Activated naive CD8-positive, alpha-beta T cell treated with anti-CD3 and anti-CD28 coated beads for 36 hours (primary cell): ENCODE measurements around the gene NRGN. TPM values are rescaled to one million over a fixed set of nuclear protein-coding genes. Genes with fewer than 3 reads are reported as not detected.

Experiments used
- DNase-seq: peaks from one replicate; pipeline ENCODE4 v3.0.0; 2021
- H3K27ac Mint-ChIP-seq: one replicate; pipeline ENCODE4 v1.8.0; 2022; ENCODE audit warnings: mild to moderate bottlenecking, moderate library complexity, mixed read lengths
- H3K27me3 Mint-ChIP-seq: one replicate; pipeline ENCODE4 v1.8.0; 2022; ENCODE audit warnings: mild to moderate bottlenecking, mixed read lengths
- H3K36me3 Mint-ChIP-seq: one replicate; pipeline ENCODE4 v1.8.0; 2021; ENCODE audit warnings: mild to moderate bottlenecking, mixed read lengths
- H3K4me1 Mint-ChIP-seq: one replicate; pipeline ENCODE4 v1.8.0; 2021; ENCODE audit warnings: mixed read lengths
- H3K4me3 Mint-ChIP-seq: one replicate; pipeline ENCODE4 v1.8.0; 2022; ENCODE audit warnings: mild to moderate bottlenecking, moderate library complexity, mixed read lengths
- H3K9me3 Mint-ChIP-seq: one replicate; pipeline ENCODE4 v1.8.0; 2022; ENCODE audit warnings: mixed read lengths
- total RNA-seq, 2 experiments: library from RNA; stranded (reverse); gene quantifications; one replicate each; pipeline ENCODE4 v1.2.3, GENCODE V29; 2021

NRGN gene
- total RNA-seq, 2 experiments from 2014 or later: 7.8 to 8.1 TPM

GRCh38 chr11:124728134-124728533 lies 11.6 kb upstream of the NRGN start:
- no peaks in the 10 kb centered on the region for H3K36me3 Mint-ChIP-seq
- no peaks in the 10 kb centered on the region for H3K9me3 Mint-ChIP-seq
- peaks cover 14% of the 10 kb centered on the region for H3K4me1 Mint-ChIP-seq
- no peak overlapping the region for H3K27ac Mint-ChIP-seq
- no peak overlapping the region for H3K4me3 Mint-ChIP-seq
- no peak for DNase-seq
- H3K27me3 Mint-ChIP-seq: peaks cover 15% of the 10 kb centered on the region

- H3K4me3 Mint-ChIP-seq: no peak overlapping the region
Observed at GRCh38 chr11:124729571-124729970, 10.2 kb upstream of the NRGN start.

GRCh38 chr11:124732230-124732629 lies 7.5 kb upstream of the NRGN start:
- Mint-ChIP-seq H3K9me3 (no peaks in the 10 kb centered on the region), H3K27ac (no peak overlapping the region), H3K4me1 (no peaks in the 10 kb centered on the region), H3K36me3 (no peaks in the 10 kb centered on the region), H3K4me3 (no peak overlapping the region), H3K27me3 (no peaks in the 10 kb centered on the region)
- DNase-seq: no peak

More at GRCh38 chr11:124729571-124729970, 10.2 kb upstream of the NRGN start:
- peaks cover 8% of the 10 kb centered on the region for H3K27me3 Mint-ChIP-seq
- H3K4me1 Mint-ChIP-seq: peaks cover 9% of the 10 kb centered on the region
- no peak overlapping the region for H3K27ac Mint-ChIP-seq
- H3K9me3 Mint-ChIP-seq: no peaks in the 10 kb centered on the region
- H3K36me3 Mint-ChIP-seq: no peaks in the 10 kb centered on the region
- DNase-seq: no peak

GRCh38 chr11:124736736-124737135 lies 3.0 kb upstream of the NRGN start:
- Mint-ChIP-seq H3K27ac (no peak overlapping the region), H3K36me3 (no peaks in the 10 kb centered on the region), H3K4me3 (no peak overlapping the region), H3K4me1 (peaks cover 12% of the 10 kb centered on the region), H3K27me3 (peaks cover 17% of the 10 kb centered on the region), H3K9me3 (no peaks in the 10 kb centered on the region)
- DNase-seq: no peak

- no peak overlapping the region for H3K4me3 Mint-ChIP-seq
- H3K4me1 Mint-ChIP-seq: peaks cover 12% of the 10 kb centered on the region
- no peak overlapping the region for H3K27ac Mint-ChIP-seq
Observed at GRCh38 chr11:124737638-124738305, 2.0 kb upstream of the NRGN start.

GRCh38 chr11:124738713-124739478 lies 846 bp upstream of the NRGN start:
- Mint-ChIP-seq H3K36me3 (no peaks in the 10 kb centered on the region), H3K4me3 (peak overlapping the region; percentile 82)

More at GRCh38 chr11:124737638-124738305, 2.0 kb upstream of the NRGN start:
- DNase-seq: no peak
- no peaks in the 10 kb centered on the region for H3K36me3 Mint-ChIP-seq
- peaks cover 21% of the 10 kb centered on the region for H3K27me3 Mint-ChIP-seq
- no peaks in the 10 kb centered on the region for H3K9me3 Mint-ChIP-seq

GRCh38 chr11:124740277-124740882 lies 638 bp downstream of the NRGN start:
- H3K4me1 Mint-ChIP-seq: peaks cover 12% of the 10 kb centered on the region
- H3K27me3 Mint-ChIP-seq: peaks cover 21% of the 10 kb centered on the region
- peak; percentile 63 for DNase-seq
- H3K4me3 Mint-ChIP-seq: peak overlapping the region; percentile 82
- H3K36me3 Mint-ChIP-seq: no peaks in the 10 kb centered on the region
- H3K27ac Mint-ChIP-seq: no peak overlapping the region
- H3K9me3 Mint-ChIP-seq: no peaks in the 10 kb centered on the region

More at GRCh38 chr11:124738713-124739478, 846 bp upstream of the NRGN start:
- Mint-ChIP-seq H3K9me3 (no peaks in the 10 kb centered on the region), H3K4me1 (peaks cover 12% of the 10 kb centered on the region), H3K27ac (no peak overlapping the region), H3K27me3 (peaks cover 21% of the 10 kb centered on the region)
- no peak for DNase-seq

- Mint-ChIP-seq H3K27ac (no peak overlapping the region), H3K4me3 (no peak overlapping the region), H3K36me3 (no peaks in the 10 kb centered on the region), H3K4me1 (peaks cover 15% of the 10 kb centered on the region), H3K27me3 (peaks cover 21% of the 10 kb centered on the region), H3K9me3 (no peaks in the 10 kb centered on the region)
- no peak for DNase-seq
Observed at GRCh38 chr11:124742555-124742954, 2.8 kb downstream of the NRGN start.

- Mint-ChIP-seq H3K4me3 (no peak overlapping the region), H3K27me3 (peaks cover 21% of the 10 kb centered on the region), H3K4me1 (peaks cover 15% of the 10 kb centered on the region), H3K27ac (no peak overlapping the region), H3K36me3 (no peaks in the 10 kb centered on the region), H3K9me3 (no peaks in the 10 kb centered on the region)
- DNase-seq: no peak
Observed at GRCh38 chr11:124743050-124743449, 3.3 kb downstream of the NRGN start.

- Mint-ChIP-seq H3K27ac (no peak overlapping the region), H3K36me3 (no peaks in the 10 kb centered on the region), H3K4me1 (peaks cover 11% of the 10 kb centered on the region), H3K4me3 (peak overlapping the region; percentile 90), H3K27me3 (peaks cover 18% of the 10 kb centered on the region), H3K9me3 (no peaks in the 10 kb centered on the region)
- DNase-seq: no peak
Observed at GRCh38 chr11:124745270-124745834, 5.6 kb downstream of the NRGN start.

- H3K4me1 Mint-ChIP-seq: peaks cover 7% of the 10 kb centered on the region
- peaks cover 11% of the 10 kb centered on the region for H3K27me3 Mint-ChIP-seq
- peak; percentile 38 for DNase-seq
- H3K27ac Mint-ChIP-seq: peak overlapping the region; percentile 82
- no peaks in the 10 kb centered on the region for H3K9me3 Mint-ChIP-seq
- no peaks in the 10 kb centered on the region for H3K36me3 Mint-ChIP-seq
- peak overlapping the region; percentile 90 for H3K4me3 Mint-ChIP-seq
Observed at GRCh38 chr11:124745835-124746620, 6.3 kb downstream of the NRGN start.

GRCh38 chr11:124746621-124747243 lies 7.0 kb downstream of the NRGN start:
- H3K27me3 Mint-ChIP-seq: peaks cover 4% of the 10 kb centered on the region
- peak overlapping the region; percentile 82 for H3K27ac Mint-ChIP-seq
- H3K36me3 Mint-ChIP-seq: no peaks in the 10 kb centered on the region
- H3K4me1 Mint-ChIP-seq: peaks cover 7% of the 10 kb centered on the region
- no peaks in the 10 kb centered on the region for H3K9me3 Mint-ChIP-seq
- peak overlapping the region; percentile 90 for H3K4me3 Mint-ChIP-seq
- DNase-seq: peak; percentile 73

- no peak for DNase-seq
- Mint-ChIP-seq H3K4me3 (peak overlapping the region; percentile 51), H3K9me3 (no peaks in the 10 kb centered on the region), H3K27ac (no peak overlapping the region), H3K27me3 (no peaks in the 10 kb centered on the region), H3K36me3 (no peaks in the 10 kb centered on the region), H3K4me1 (peaks cover 8% of the 10 kb centered on the region)
Observed at GRCh38 chr11:124747406-124748099, 7.8 kb downstream of the NRGN start.

- no peak overlapping the region for H3K27ac Mint-ChIP-seq
- no peaks in the 10 kb centered on the region for H3K9me3 Mint-ChIP-seq
- H3K4me3 Mint-ChIP-seq: no peak overlapping the region
- H3K36me3 Mint-ChIP-seq: no peaks in the 10 kb centered on the region
- no peaks in the 10 kb centered on the region for H3K27me3 Mint-ChIP-seq
- DNase-seq: no peak
- H3K4me1 Mint-ChIP-seq: peaks cover 9% of the 10 kb centered on the region
Observed at GRCh38 chr11:124748100-124748418, 8.3 kb downstream of the NRGN start.
